ENCODE results near the gene ELP6.
"Not testable (repeated sequence)": the region's sequence is repeated elsewhere in the genome, so short reads cannot be mapped to it uniquely, and the experiment has no call there.

Gene ELP6

GRCh38 chr3:47468315-47468714, 45.2 kb downstream of the ELP6 start:
- not testable (repeated sequence) for DNase-seq (ENCODE audit: low read depth in 2 of 3, low spot score in 1 of 3)

GRCh38 chr3:47464588-47464987, 48.9 kb downstream of the ELP6 start:
- DNase-seq (ENCODE audit: low read depth in 2 of 3, low spot score in 1 of 3): no peak

- DNase-seq (ENCODE audit: low read depth in 2 of 3, low spot score in 1 of 3): not testable (repeated sequence)
Measured at GRCh38 chr3:47459534-47460085, 53.9 kb downstream of the ELP6 start.

GRCh38 chr3:47456984-47457383, 56.5 kb downstream of the ELP6 start:
- DNase-seq (ENCODE audit: low read depth in 2 of 3, low spot score in 1 of 3): no peak

- DNase-seq (ENCODE audit: low read depth in 2 of 3, low spot score in 1 of 3): no peak
Measured at GRCh38 chr3:47455806-47456452, 57.6 kb downstream of the ELP6 start.

GRCh38 chr3:47452453-47453215, 60.9 kb downstream of the ELP6 start:
- DNase-seq (ENCODE audit: low read depth in 2 of 3, low spot score in 1 of 3): no peak

All from stimulated activated CD4-positive, alpha-beta T cell treated with anti-CD3 and anti-CD28 coated beads, Interleukin-12 subunit alpha, Interleukin-12 subunit beta, amount 100 ng/mL, for 48 hours (primary cell).